ENCODE data around the gene TM2D1. TPM values are rescaled to one million over a fixed set of nuclear protein-coding genes. Genes with fewer than 3 reads are reported as not detected.

TM2D1 gene
- polyA plus RNA-seq (2011; rRNA removed) (30.3 and 71.8 TPM in 2 replicates), polyA minus RNA-seq (2011; rRNA and poly(A)+ RNA removed) (12.0 and 12.6 TPM in 2 replicates)

GRCh38 chr1:61724813-61725694 lies at the start of gene TM2D1:
TSS of gene TM2D1 (minus strand) at chr1:61725141. CDS start at chr1:61725120, 21 bp downstream.
- TF ChIP-seq, protein P1, sequence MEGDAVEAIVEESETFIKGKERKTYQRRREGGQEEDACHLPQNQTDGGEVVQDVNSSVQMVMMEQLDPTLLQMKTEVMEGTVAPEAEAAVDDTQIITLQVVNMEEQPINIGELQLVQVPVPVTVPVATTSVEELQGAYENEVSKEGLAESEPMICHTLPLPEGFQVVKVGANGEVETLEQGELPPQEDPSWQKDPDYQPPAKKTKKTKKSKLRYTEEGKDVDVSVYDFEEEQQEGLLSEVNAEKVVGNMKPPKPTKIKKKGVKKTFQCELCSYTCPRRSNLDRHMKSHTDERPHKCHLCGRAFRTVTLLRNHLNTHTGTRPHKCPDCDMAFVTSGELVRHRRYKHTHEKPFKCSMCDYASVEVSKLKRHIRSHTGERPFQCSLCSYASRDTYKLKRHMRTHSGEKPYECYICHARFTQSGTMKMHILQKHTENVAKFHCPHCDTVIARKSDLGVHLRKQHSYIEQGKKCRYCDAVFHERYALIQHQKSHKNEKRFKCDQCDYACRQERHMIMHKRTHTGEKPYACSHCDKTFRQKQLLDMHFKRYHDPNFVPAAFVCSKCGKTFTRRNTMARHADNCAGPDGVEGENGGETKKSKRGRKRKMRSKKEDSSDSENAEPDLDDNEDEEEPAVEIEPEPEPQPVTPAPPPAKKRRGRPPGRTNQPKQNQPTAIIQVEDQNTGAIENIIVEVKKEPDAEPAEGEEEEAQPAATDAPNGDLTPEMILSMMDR (IDR thresholded peaks at IDR 0.05; ENCODE audit: insufficient read depth, low read depth, low read length) = no peak
- no peaks in the 10 kb centered on the region; the same call in 1 of the 2 replicates for H3K36me3 ChIP-seq (ENCODE audit: control insufficient read depth, insufficient read depth, low read length)
- peak within 1 kb of the TSS; percentile 98 for H3K4me3 ChIP-seq (ENCODE audit: low read depth, low read length)
- no peaks in the 10 kb centered on the region for H3K27me3 ChIP-seq (ENCODE audit: control insufficient read depth, insufficient read depth, low read length)
- ChIA-PET POLR2A (interaction anchor here (0.6 kb wide), 1 partner anchor 118 kb away, joined by 4 read pairs; no protein-coding TSS in a partner anchor), CTCF (no interaction called here)
- DNase-seq (ENCODE audit: low read depth) = peak; percentile 46

DNA sequence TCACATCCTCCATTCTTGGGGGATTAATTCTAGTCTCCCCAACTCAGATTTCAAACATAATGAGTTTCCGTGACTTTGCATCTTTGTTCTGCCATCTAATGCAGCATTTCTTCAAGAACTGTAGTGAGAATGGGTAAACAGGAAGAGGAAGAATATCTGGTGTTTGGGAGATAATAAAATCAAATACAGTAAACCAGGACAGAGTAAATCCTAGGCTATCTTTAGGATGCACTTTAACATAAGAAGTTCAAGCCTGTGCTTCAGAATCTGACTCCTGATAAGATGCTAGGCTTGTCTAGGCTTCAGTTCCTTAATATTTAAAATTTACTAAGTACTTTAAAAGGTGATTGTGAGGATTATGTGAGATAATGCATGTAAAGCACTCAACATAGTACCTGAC lies 45.2 kb upstream of the TM2D1 start:
- POLR2A ChIA-PET = no interaction called here
- Histone ChIP-seq H3K27me3 (ENCODE audit: control insufficient read depth, insufficient read depth, low read length) (no peaks in the 10 kb centered on the region), H3K36me3 (ENCODE audit: control insufficient read depth, insufficient read depth, low read length) (no peaks in the 10 kb centered on the region), H3K4me3 (ENCODE audit: low read depth, low read length) (no peak overlapping the region)
- TF ChIP-seq, protein P1 (IDR thresholded peaks at IDR 0.05; ENCODE audit: insufficient read depth, low read depth, low read length) = no peak
- CTCF ChIA-PET = interaction anchor here (1.0 kb wide), 1 partner anchor 11 kb away, joined by 3 read pairs; no protein-coding TSS in a partner anchor
- DNase-seq (ENCODE audit: low read depth) = no peak

- Histone ChIP-seq H3K4me3 (ENCODE audit: low read depth, low read length) (no peak overlapping the region), H3K27me3 (ENCODE audit: control insufficient read depth, insufficient read depth, low read length) (no peaks in the 10 kb centered on the region), H3K36me3 (ENCODE audit: control insufficient read depth, insufficient read depth, low read length) (no peaks in the 10 kb centered on the region)
- no peak for DNase-seq (ENCODE audit: low read depth)
- TF ChIP-seq, protein P1 (IDR thresholded peaks at IDR 0.05; ENCODE audit: insufficient read depth, low read depth, low read length) = no peak
- ChIA-PET POLR2A (no interaction called here), CTCF (no interaction called here)
These were observed 33.0 kb upstream of the TM2D1 start for GRCh38 chr1:61757950-61758349.

GRCh38 chr1:61756773-61757172 lies 31.8 kb upstream of the TM2D1 start:
- Histone ChIP-seq H3K4me3 (ENCODE audit: low read depth, low read length) (no peak overlapping the region), H3K36me3 (ENCODE audit: control insufficient read depth, insufficient read depth, low read length) (no peaks in the 10 kb centered on the region), H3K27me3 (ENCODE audit: control insufficient read depth, insufficient read depth, low read length) (no peaks in the 10 kb centered on the region)
- DNase-seq (ENCODE audit: low read depth) = no peak
- TF ChIP-seq, protein P1 (IDR thresholded peaks at IDR 0.05; ENCODE audit: insufficient read depth, low read depth, low read length) = no peak
- POLR2A ChIA-PET = no interaction called here
- CTCF ChIA-PET = no interaction called here

DNA sequence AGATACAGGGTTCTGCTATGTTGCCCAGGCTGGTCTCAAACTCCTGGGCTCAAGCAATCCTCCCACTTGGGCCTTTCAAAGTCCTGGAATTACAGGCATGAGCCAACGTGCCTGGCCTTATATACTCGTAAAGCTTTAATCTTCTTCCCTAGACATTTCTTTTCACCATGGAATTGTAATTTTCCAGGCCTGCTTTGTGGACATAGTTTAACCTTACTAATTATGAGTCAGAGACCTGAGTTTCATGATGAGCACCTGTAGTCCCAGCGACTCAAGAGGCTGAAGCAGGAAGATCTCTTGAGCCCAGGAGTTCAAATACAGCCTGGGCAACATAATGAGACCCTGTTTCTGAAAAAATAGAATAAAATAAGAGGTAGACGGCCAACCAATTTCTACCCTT lies 29.6 kb upstream of the TM2D1 start:
- no peak for DNase-seq (ENCODE audit: low read depth)
- Histone ChIP-seq H3K4me3 (ENCODE audit: low read depth, low read length) (no peak overlapping the region), H3K36me3 (ENCODE audit: control insufficient read depth, insufficient read depth, low read length) (no peaks in the 10 kb centered on the region), H3K27me3 (ENCODE audit: control insufficient read depth, insufficient read depth, low read length) (no peaks in the 10 kb centered on the region)
- TF ChIP-seq, protein P1 (IDR thresholded peaks at IDR 0.05; ENCODE audit: insufficient read depth, low read depth, low read length) = no peak
- ChIA-PET CTCF (interaction anchor here (1.8 kb wide), 1 partner anchor 10 kb away, joined by 7 read pairs; no protein-coding TSS in a partner anchor), POLR2A (no interaction called here)

Measured in BJ (cell line).